ENCODE results near the gene TPGS1. TPM values are rescaled to one million over a fixed set of nuclear protein-coding genes. Genes with fewer than 3 reads are reported as not detected.
A peak's percentile ranks its signal among the peaks of the same experiment; 100 is the strongest.

TPGS1 gene
- total and polyA plus RNA-seq, 3 donors from 2014 or later = 5.4 to 104 (median 98.5) TPM

DNA sequence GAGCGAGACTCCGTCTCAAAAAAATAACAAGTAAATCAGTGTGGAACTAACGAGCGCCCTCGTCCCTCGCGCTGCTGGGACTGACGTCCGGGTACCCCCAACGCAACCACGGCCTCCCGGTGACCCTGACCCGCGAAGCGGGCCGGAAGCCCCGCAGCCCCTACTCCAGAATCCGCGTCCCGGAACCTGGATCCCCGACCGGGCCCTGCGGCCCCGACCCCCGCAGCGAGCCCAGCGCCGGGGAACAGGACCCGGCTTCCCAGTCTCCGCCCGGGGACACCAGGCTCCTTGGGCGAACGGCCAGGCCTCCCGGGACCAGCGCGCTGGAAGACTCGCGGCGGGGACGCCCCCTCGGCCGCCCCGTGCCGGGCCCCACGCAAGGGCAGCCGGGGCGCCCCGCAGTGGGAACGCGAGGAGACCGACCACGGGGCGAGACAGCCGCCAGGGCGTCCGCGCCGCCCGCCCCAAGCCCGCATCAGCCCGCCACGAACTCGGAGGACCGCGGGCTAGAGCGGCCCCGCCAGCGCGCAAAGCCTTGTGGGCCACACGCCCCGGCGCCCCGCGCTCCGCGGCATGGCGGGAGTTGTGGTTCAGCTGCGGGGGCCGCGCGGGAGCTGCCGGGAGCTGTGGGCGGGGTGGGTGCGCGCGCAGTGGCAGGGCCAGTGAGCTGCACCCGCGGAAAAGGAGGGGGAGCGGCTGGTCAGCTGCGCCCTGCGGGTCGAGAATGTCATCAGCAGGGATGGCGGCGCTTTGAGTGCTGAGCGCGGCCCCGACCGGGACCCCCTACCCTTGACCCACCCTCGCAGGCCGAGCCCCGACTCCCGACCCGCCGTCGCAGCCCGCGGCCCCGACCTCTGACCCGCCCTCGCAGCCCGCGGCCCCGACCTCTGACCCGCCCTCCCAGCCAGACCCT, 18.5 kb upstream of the TPGS1 start:
- H3K27me3 ChIP-seq = no peaks in the 10 kb centered on the region
- TF ChIP-seq POLR2A (IDR thresholded peaks at IDR 0.05) = no peak
- TF ChIP-seq, protein P1, sequence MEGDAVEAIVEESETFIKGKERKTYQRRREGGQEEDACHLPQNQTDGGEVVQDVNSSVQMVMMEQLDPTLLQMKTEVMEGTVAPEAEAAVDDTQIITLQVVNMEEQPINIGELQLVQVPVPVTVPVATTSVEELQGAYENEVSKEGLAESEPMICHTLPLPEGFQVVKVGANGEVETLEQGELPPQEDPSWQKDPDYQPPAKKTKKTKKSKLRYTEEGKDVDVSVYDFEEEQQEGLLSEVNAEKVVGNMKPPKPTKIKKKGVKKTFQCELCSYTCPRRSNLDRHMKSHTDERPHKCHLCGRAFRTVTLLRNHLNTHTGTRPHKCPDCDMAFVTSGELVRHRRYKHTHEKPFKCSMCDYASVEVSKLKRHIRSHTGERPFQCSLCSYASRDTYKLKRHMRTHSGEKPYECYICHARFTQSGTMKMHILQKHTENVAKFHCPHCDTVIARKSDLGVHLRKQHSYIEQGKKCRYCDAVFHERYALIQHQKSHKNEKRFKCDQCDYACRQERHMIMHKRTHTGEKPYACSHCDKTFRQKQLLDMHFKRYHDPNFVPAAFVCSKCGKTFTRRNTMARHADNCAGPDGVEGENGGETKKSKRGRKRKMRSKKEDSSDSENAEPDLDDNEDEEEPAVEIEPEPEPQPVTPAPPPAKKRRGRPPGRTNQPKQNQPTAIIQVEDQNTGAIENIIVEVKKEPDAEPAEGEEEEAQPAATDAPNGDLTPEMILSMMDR (IDR thresholded peaks at IDR 0.05) = peak in 2 of 3 experiments; percentile 35 to 37
- intact Hi-C loops (cut with DNase I; ENCODE audit: low total_unique reads) = no loop called here
- peak; percentile 94 for DNase-seq
- WGBS, 2 donors = 2 to 6% methylated on average over 2 to 35 of the region's 114 CpGs
- H3K4me3 ChIP-seq = peak overlapping the region; percentile 82 to 94
- H3K27ac ChIP-seq = peak overlapping the region; percentile 71 to 97
- no peaks in the 10 kb centered on the region for H3K36me3 ChIP-seq (ENCODE audit: low read depth, missing control alignments)
- peaks cover 13% of the 10 kb centered on the region for H3K4me1 ChIP-seq
- no peaks in the 10 kb centered on the region for H3K9me3 ChIP-seq

DNA sequence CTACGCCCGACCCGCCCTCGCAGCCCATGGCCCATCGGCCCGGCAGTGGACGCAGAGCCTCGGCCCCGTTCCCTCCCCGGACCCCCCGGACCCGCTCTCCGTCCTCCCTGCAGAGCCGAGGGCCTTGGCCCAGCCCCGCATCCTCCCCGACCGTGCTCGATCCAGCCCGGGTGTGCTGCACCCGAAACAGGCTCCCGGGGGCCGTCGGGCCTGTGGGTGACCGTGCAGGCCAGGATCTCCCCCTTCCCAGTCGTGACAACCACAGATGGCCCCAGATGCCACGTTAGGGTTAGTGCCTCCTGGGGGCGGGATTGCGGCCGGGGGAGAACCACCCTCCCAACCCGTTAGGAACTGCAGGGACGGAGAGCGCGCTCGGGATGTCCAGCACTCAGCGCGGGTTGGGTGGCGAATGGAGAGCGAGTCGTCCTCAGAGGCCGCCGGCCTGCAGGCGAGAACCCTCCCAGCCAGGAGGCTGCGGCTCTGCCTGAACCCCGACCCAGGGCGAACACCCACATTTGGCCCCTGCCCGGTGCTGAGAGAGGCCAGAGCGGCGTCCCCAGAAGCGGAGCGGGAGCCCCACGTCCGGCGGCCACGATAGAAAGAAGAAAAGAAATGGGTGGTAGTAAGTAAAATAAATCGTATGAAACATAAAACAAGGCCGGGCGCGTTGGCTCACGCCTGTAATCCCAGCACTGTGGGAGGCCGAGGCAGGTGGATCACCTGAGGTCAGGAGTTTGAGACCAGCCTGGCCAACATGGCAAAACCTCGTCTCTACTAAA, 17.7 kb upstream of the TPGS1 start:
- Histone ChIP-seq H3K4me3 (peak overlapping the region; percentile 82 to 94), H3K27ac (peak overlapping the region; percentile 71 to 97), H3K9me3 (no peaks in the 10 kb centered on the region), H3K4me1 (peaks cover 13% of the 10 kb centered on the region), H3K36me3 (ENCODE audit: low read depth, missing control alignments) (no peaks in the 10 kb centered on the region), H3K27me3 (no peaks in the 10 kb centered on the region)
- 24 to 29% methylated on average over 23 to 47 of the region's 61 CpGs for WGBS, 2 donors
- no peak for TF ChIP-seq POLR2A (IDR thresholded peaks at IDR 0.05)
- TF ChIP-seq, protein P1 (IDR thresholded peaks at IDR 0.05) = no peak
- intact Hi-C loops (cut with DNase I; ENCODE audit: low total_unique reads) = no loop called here
- no peak for DNase-seq

DNA sequence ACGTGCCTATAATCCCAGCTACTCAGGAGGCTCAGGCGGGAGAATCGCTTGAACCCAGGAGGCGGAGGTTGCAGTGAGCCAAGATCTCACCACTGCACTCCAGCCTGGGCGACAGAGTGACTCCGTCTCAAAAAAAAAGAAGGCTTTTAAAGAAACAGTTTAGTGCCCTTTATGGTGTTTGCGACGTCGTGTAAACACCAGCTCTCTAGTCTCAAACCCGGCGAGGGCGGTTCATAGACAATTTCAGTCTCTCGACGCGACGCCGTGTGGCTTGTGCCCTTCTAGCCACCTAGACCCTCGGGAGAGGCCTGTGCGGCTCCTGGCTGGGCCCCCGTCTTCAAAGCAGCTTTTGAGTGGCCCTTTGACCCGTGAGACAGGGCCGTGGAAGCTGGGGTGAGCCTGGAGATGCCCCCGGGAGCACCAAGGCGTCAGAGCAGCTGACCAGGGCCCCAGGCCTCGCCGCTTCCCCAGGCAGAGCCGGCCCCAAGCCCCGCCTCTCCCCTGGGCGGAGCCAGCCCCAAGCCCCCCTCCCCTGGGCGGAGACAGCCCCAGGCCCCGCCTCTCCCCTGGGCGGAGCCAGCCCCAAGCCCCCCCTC, 16.1 kb upstream of the TPGS1 start:
- DNase-seq = peak; percentile 46
- intact Hi-C loops (cut with DNase I; ENCODE audit: low total_unique reads) = no loop called here
- whole genome bisulfite sequencing, 2 donors = 57 to 70% methylated on average over 24 to 30 of the region's 32 CpGs
- no peak overlapping the region for H3K27ac ChIP-seq
- H3K9me3 ChIP-seq = no peaks in the 10 kb centered on the region
- no peak overlapping the region for H3K4me3 ChIP-seq
- no peaks in the 10 kb centered on the region for H3K27me3 ChIP-seq
- TF ChIP-seq POLR2A (IDR thresholded peaks at IDR 0.05) = no peak
- TF ChIP-seq, protein P1 (IDR thresholded peaks at IDR 0.05) = no peak
- H3K4me1 ChIP-seq = peaks cover 15% of the 10 kb centered on the region
- no peaks in the 10 kb centered on the region for H3K36me3 ChIP-seq (ENCODE audit: low read depth, missing control alignments)

DNA sequence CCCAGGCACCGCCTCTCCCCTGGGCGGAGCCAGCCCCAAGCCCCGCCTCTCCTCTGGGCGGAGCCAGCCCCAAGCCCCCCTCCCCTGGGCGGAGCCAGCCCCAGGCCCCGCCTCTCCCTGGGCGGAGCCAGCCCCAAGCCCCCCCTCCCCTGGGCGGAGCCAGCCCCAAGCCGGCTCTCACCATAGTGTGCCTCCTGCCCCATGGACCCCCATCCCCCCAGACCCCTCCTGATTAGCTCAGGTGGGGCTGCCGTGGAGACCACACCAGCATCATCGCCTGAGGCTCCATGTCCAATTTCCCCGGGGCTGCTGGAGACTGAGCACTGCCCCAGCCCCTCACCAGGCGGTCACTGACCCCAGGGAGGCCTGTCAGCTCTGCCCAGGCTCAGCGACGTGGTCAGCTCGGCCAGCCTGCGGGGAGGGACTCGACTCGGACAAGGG, 15.2 kb upstream of the TPGS1 start:
- TF ChIP-seq, protein P1 (IDR thresholded peaks at IDR 0.05) = no peak
- TF ChIP-seq POLR2A (IDR thresholded peaks at IDR 0.05) = no peak
- intact Hi-C loops (cut with DNase I; ENCODE audit: low total_unique reads) = no loop called here
- peaks cover 16% of the 10 kb centered on the region for H3K4me1 ChIP-seq
- WGBS, 2 donors = 63 to 74% methylated on average over 6 to 8 of the region's 19 CpGs
- H3K36me3 ChIP-seq (ENCODE audit: low read depth, missing control alignments) = no peaks in the 10 kb centered on the region
- H3K27me3 ChIP-seq = no peaks in the 10 kb centered on the region
- no peak overlapping the region for H3K27ac ChIP-seq
- no peak overlapping the region for H3K4me3 ChIP-seq
- no peak for DNase-seq
- no peaks in the 10 kb centered on the region for H3K9me3 ChIP-seq

All from testis (tissue), 3 donors.